ENCODE data around the gene TAGLN. TPM values are rescaled to one million over a fixed set of nuclear protein-coding genes. Genes with fewer than 3 reads are reported as not detected.
A peak's percentile ranks its signal among the peaks of the same experiment; 100 is the strongest.

Gene TAGLN
- total RNA-seq, 1 donor from 2014 or later: 465 TPM

GRCh38 chr11:117172724-117173421 lies 26.3 kb upstream of the TAGLN start:
- DNase-seq (no peak), ATAC-seq (peak; percentile 79)
- H3K27ac ChIP-seq: no peak overlapping the region
- intact Hi-C loops (cut with DNase I): no loop called here
- H3K4me3 ChIP-seq: no peak overlapping the region
- H3K9me3 ChIP-seq: no peaks in the 10 kb centered on the region
- no peaks in the 10 kb centered on the region for H3K27me3 ChIP-seq
- H3K36me3 ChIP-seq: peaks cover 32% of the 10 kb centered on the region
- no peak for TF ChIP-seq CTCF (IDR thresholded peaks at IDR 0.05)
- H3K4me1 ChIP-seq: peaks cover 5% of the 10 kb centered on the region

- H3K36me3 ChIP-seq: peaks cover 12% of the 10 kb centered on the region
- DNase-seq (no peak), ATAC-seq (no peak)
- no peak for TF ChIP-seq CTCF (IDR thresholded peaks at IDR 0.05)
- intact Hi-C loops (cut with DNase I): no loop called here
- H3K4me1 ChIP-seq: peaks cover 14% of the 10 kb centered on the region
- no peaks in the 10 kb centered on the region for H3K9me3 ChIP-seq
- no peaks in the 10 kb centered on the region for H3K27me3 ChIP-seq
- no peak overlapping the region for H3K4me3 ChIP-seq
- no peak overlapping the region for H3K27ac ChIP-seq
Measured at GRCh38 chr11:117175104-117175503, 24.1 kb upstream of the TAGLN start.

- H3K27ac ChIP-seq: no peak overlapping the region
- peaks cover 21% of the 10 kb centered on the region for H3K4me1 ChIP-seq
- H3K4me3 ChIP-seq: no peak overlapping the region
- peaks cover 5% of the 10 kb centered on the region for H3K36me3 ChIP-seq
- DNase-seq: no peak
- no peak for TF ChIP-seq CTCF (IDR thresholded peaks at IDR 0.05)
- intact Hi-C loops (cut with DNase I): no loop called here
- no peak for ATAC-seq
- no peaks in the 10 kb centered on the region for H3K27me3 ChIP-seq
- H3K9me3 ChIP-seq: no peaks in the 10 kb centered on the region
Measured at GRCh38 chr11:117175781-117176180, 23.4 kb upstream of the TAGLN start.

- Histone ChIP-seq H3K9me3 (no peaks in the 10 kb centered on the region), H3K27ac (no peak overlapping the region), H3K4me3 (no peak overlapping the region), H3K27me3 (no peaks in the 10 kb centered on the region), H3K36me3 (peaks cover 5% of the 10 kb centered on the region), H3K4me1 (peaks cover 25% of the 10 kb centered on the region)
- DNase-seq: no peak
- no peak for ATAC-seq
- TF ChIP-seq CTCF (IDR thresholded peaks at IDR 0.05): no peak
- intact Hi-C loops (cut with DNase I): no loop called here
Measured at GRCh38 chr11:117176186-117176585, 23.0 kb upstream of the TAGLN start.

- intact Hi-C loops (cut with DNase I): no loop called here
- ATAC-seq: no peak
Measured at GRCh38 chr11:117177534-117178209, 21.5 kb upstream of the TAGLN start.

More at GRCh38 chr11:117177534-117178209, 21.5 kb upstream of the TAGLN start:
- no peak overlapping the region for H3K27ac ChIP-seq
- H3K36me3 ChIP-seq: peaks cover 10% of the 10 kb centered on the region
- no peaks in the 10 kb centered on the region for H3K9me3 ChIP-seq
- H3K4me3 ChIP-seq: peak overlapping the region; percentile 87
- H3K4me1 ChIP-seq: peaks cover 31% of the 10 kb centered on the region
- no peak for TF ChIP-seq CTCF (IDR thresholded peaks at IDR 0.05)
- H3K27me3 ChIP-seq: no peaks in the 10 kb centered on the region
- DNase-seq: no peak
